H1 (cell line): ENCODE data around the gene FXR2. TPM values are rescaled to one million over a fixed set of nuclear protein-coding genes. Genes with fewer than 3 reads are reported as not detected.

Experiments
- CTCF ChIA-PET: fragments of 300-600 bp; sonication (Branson Sonifier 250); formaldehyde crosslinking; loops from one replicate; lab custom pipeline; 2021; ENCODE audit not compliant: partially characterized antibody; lab: Charles Lee
- POLR2A ChIA-PET: fragments of 300-600 bp; sonication (Branson Sonifier 250); formaldehyde crosslinking; loops from one replicate; lab custom pipeline; 2021; ENCODE audit warnings: inconsistent platforms; ENCODE audit not compliant: partially characterized antibody; lab: Charles Lee
- DNase-seq, 2 experiments: peaks; one replicate each; pipeline versions ENCODE4 v3.0.0 to v3.0.0-alpha.2; 2010 to 2022; ENCODE audit warnings: low spot score in 2 of 2, low read depth in 1 of 2, mixed read lengths in 1 of 2
- FAIRE-seq: peaks from 2 replicates; lab custom pipeline; 2011; peaks lifted over from hg19 to GRCh38; lab: Jason Lieb, UNC
- H2AFZ ChIP-seq: 2 replicates; pipeline ENCODE4 v1.8.1; 2012; ENCODE audit warnings: low read length, inconsistent platforms
- H2AK5ac ChIP-seq: 2 replicates; pipeline ENCODE4 v1.6.1; 2013; ENCODE audit warnings: low read depth, low read length
- H2BK120ac ChIP-seq: replicated peaks from 2 replicates; pipeline ENCODE3; 2013; ENCODE audit warnings: low read depth, low read length, inconsistent platforms
- H2BK12ac ChIP-seq: 2 replicates; pipeline ENCODE4 v1.6.1; 2013; ENCODE audit warnings: low read depth, low read length
- H2BK15ac ChIP-seq: 2 replicates; pipeline ENCODE4 v1.6.1; 2013; ENCODE audit warnings: low read length
- H2BK20ac ChIP-seq: 2 replicates; pipeline ENCODE4 v1.6.1; 2013; ENCODE audit warnings: low read length
- H2BK5ac ChIP-seq: 2 replicates; pipeline ENCODE4 v1.6.1; 2013; ENCODE audit warnings: low read depth, low read length
- H3K14ac ChIP-seq: 2 replicates; pipeline ENCODE4 v1.6.1; 2013; ENCODE audit warnings: inconsistent platforms; ENCODE audit not compliant: insufficient read length
- H3K18ac ChIP-seq: 2 replicates; pipeline ENCODE4 v1.6.1; 2013; ENCODE audit warnings: low read length; ENCODE audit errors: extremely low read depth
- H3K23ac ChIP-seq: 2 replicates; pipeline ENCODE4 v1.6.1; 2013; ENCODE audit warnings: inconsistent platforms; ENCODE audit not compliant: insufficient read length
- H3K23me2 ChIP-seq: 2 replicates; pipeline ENCODE4 v1.6.1; 2013; ENCODE audit warnings: low read depth, low read length
- H3K27ac ChIP-seq: 2 replicates; pipeline ENCODE4 v1.6.1; 2011; ENCODE audit warnings: low read depth, low read length, inconsistent platforms
- H3K27me3 ChIP-seq, 4 experiments: replicated peaks in 1 of 4; 1 replicate in 1 of 4; 2 replicates in 3 of 4; pipeline versions ENCODE4 v1.6.1 to v1.8.1; 2011 to 2013; ENCODE audit warnings: low read length in 3 of 4, mild to moderate bottlenecking in 3 of 4, inconsistent platforms in 2 of 4, mixed read lengths in 2 of 4, moderate library complexity in 1 of 4; ENCODE audit not compliant: control insufficient read depth in 3 of 4, insufficient read depth in 3 of 4; ENCODE audit errors: extremely low read depth in 1 of 4
- H3K36me3 ChIP-seq, 4 experiments: 2 replicates each; pipeline versions ENCODE4 v1.6.1 to v1.8.1; 2011 to 2013; ENCODE audit warnings: mild to moderate bottlenecking in 4 of 4, low read length in 3 of 4, moderate library complexity in 2 of 4, control low read depth in 1 of 4, inconsistent platforms in 1 of 4; ENCODE audit not compliant: insufficient read depth in 4 of 4, control insufficient read depth in 2 of 4
- H3K4ac ChIP-seq: replicated peaks from 2 replicates; pipeline ENCODE3; 2013; ENCODE audit warnings: low read length, low read depth, mixed read lengths, inconsistent platforms; ENCODE audit not compliant: insufficient read length
- H3K4me1 ChIP-seq, 4 experiments: replicated peaks in 1 of 4; 1 replicate in 1 of 4; 2 replicates in 3 of 4; pipeline versions ENCODE4 v1.6.1 to v1.8.1; 2011 to 2013; ENCODE audit warnings: low read length in 3 of 4, inconsistent platforms in 2 of 4, mixed read lengths in 1 of 4; ENCODE audit not compliant: insufficient read depth in 4 of 4, control insufficient read depth in 3 of 4
- H3K4me2 ChIP-seq, 2 experiments: 2 replicates each; pipeline versions ENCODE4 v1.6.1 to v1.8.1; 2011 to 2013; ENCODE audit warnings: low read depth in 2 of 2, low read length in 2 of 2, control low read depth in 1 of 2, inconsistent platforms in 1 of 2, mild to moderate bottlenecking in 1 of 2; ENCODE audit not compliant: insufficient read depth in 1 of 2
- H3K4me3 ChIP-seq, 4 experiments: fragments of 200-600, 300-600 bp in 1 of 4; sonication (generic), shearing (Covaris generic), sonication (Bioruptor Twin) in 1 of 4; 2 replicates each; pipeline versions ENCODE4 v1.5.1 to v1.8.1; 2011 to 2016; ENCODE audit warnings: low read length in 4 of 4, low read depth in 3 of 4, control low read depth in 2 of 4, inconsistent platforms in 2 of 4, mild to moderate bottlenecking in 2 of 4, mixed read lengths in 1 of 4, moderate library complexity in 1 of 4; ENCODE audit not compliant: insufficient read depth in 2 of 4; ENCODE audit errors: extremely low read depth in 1 of 4
- H3K56ac ChIP-seq: replicated peaks from 2 replicates; pipeline ENCODE3; 2013; ENCODE audit warnings: low read depth, mild to moderate bottlenecking, mixed read lengths, low read length, inconsistent platforms; ENCODE audit not compliant: insufficient read length
- H3K79me1 ChIP-seq: 2 replicates; pipeline ENCODE4 v1.6.1; 2013; ENCODE audit warnings: low read depth, low read length, control low read depth
- H3K79me2 ChIP-seq, 2 experiments: 2 replicates each; pipeline versions ENCODE4 v1.6.1 to v1.8.1; 2012 to 2013; ENCODE audit warnings: low read length in 2 of 2, mild to moderate bottlenecking in 2 of 2, inconsistent platforms in 1 of 2; ENCODE audit not compliant: insufficient read depth in 2 of 2, control insufficient read depth in 1 of 2
- H3K9ac ChIP-seq, 4 experiments: replicated peaks in 1 of 4; 1 replicate in 1 of 4; 2 replicates in 3 of 4; pipeline versions ENCODE4 v1.6.1 to v1.8.1; 2011 to 2013; ENCODE audit warnings: low read depth in 3 of 4, low read length in 3 of 4, control low read depth in 2 of 4, mild to moderate bottlenecking in 2 of 4, moderate library complexity in 2 of 4, inconsistent platforms in 1 of 4; ENCODE audit errors: extremely low read depth in 1 of 4
- H3K9me3 ChIP-seq, 2 experiments: 2 replicates each; pipeline versions ENCODE4 v1.6.1 to v1.8.1; 2012 to 2013; ENCODE audit warnings: mild to moderate bottlenecking in 2 of 2, moderate library complexity in 2 of 2, control low read depth in 1 of 2, inconsistent platforms in 1 of 2, low read depth in 1 of 2, low read length in 1 of 2, mixed read lengths in 1 of 2; ENCODE audit not compliant: insufficient read depth in 2 of 2
- H4K20me1 ChIP-seq, 2 experiments: replicated peaks in 1 of 2; 2 replicates each; pipeline versions ENCODE3 to v1.8.1; 2011 to 2013; ENCODE audit warnings: inconsistent platforms in 2 of 2, low read length in 2 of 2, mild to moderate bottlenecking in 1 of 2; ENCODE audit not compliant: insufficient read depth in 2 of 2, control insufficient read depth in 1 of 2
- H4K5ac ChIP-seq: 2 replicates; pipeline ENCODE4 v1.6.1; 2013; ENCODE audit warnings: low read length, low read depth, mixed read lengths, inconsistent platforms; ENCODE audit not compliant: insufficient read length
- H4K8ac ChIP-seq: 2 replicates; pipeline ENCODE4 v1.8.0; 2013; ENCODE audit warnings: mild to moderate bottlenecking, moderate library complexity, low read length, inconsistent platforms; ENCODE audit not compliant: insufficient read depth; ENCODE audit errors: extremely low read depth
- H4K91ac ChIP-seq: replicated peaks from 2 replicates; pipeline ENCODE3; 2013; ENCODE audit warnings: low read length, mixed read lengths, inconsistent platforms; ENCODE audit not compliant: insufficient read length
- EGR1 ChIP-seq: IDR thresholded peaks from 2 replicates; pipeline ENCODE4 v1.6.1; 2011; ENCODE audit warnings: low read depth, low read length, borderline replicate concordance
- EP300 ChIP-seq, 2 experiments: IDR thresholded peaks; 1 replicate in 1 of 2; 2 replicates in 1 of 2; pipeline ENCODE4 v1.6.1; 2011 to 2012; ENCODE audit warnings: low read depth in 2 of 2, low read length in 2 of 2, mild to moderate bottlenecking in 2 of 2, borderline replicate concordance in 1 of 2, inconsistent platforms in 1 of 2, moderate library complexity in 1 of 2
- JUND ChIP-seq: IDR thresholded peaks from 2 replicates; pipeline ENCODE4 v1.6.1; 2011; ENCODE audit warnings: mild to moderate bottlenecking, improper control_type of control experiment, low read length
- RAD21 ChIP-seq, 2 experiments: IDR thresholded peaks in 1 of 2; conservative IDR thresholded peaks in 1 of 2; 2 replicates each; pipeline ENCODE4 v1.6.1; 2011; ENCODE audit warnings: low read depth in 2 of 2, low read length in 2 of 2, improper control_type of control experiment in 1 of 2, inconsistent platforms in 1 of 2, mild to moderate bottlenecking in 1 of 2, moderate library complexity in 1 of 2
- SP4 ChIP-seq: IDR thresholded peaks from 2 replicates; pipeline ENCODE4 v1.6.1; 2012; ENCODE audit warnings: low read length, inconsistent platforms
- WGBS, 2 experiments: shearing (Covaris generic) in 1 of 2; methylation state at CpG; one replicate each; pipeline versions ENCODE4 v1.1.6 to v1.1.7; 2013 to 2015; ENCODE audit warnings: low lambda C conversion rate in 2 of 2, mixed read lengths in 2 of 2, inconsistent platforms in 1 of 2, low coverage in 1 of 2, missing lambda C conversion rate in 1 of 2; ENCODE audit not compliant: insufficient replicate concordance in 2 of 2, insufficient coverage in 1 of 2, insufficient read length in 1 of 2; ENCODE audit errors: extremely low coverage in 1 of 2, missing lambda C conversion rate in 1 of 2; 5-methylcytosine and 5-hydroxymethylcytosine counted together
- polyA plus RNA-seq, 7 experiments: library from polyadenylated mRNA; depleted of rRNA in 3 of 7; stranded (reverse) in 5 of 7; unstranded in 2 of 7; fragments of >200 nt in 5 of 7; fragments of 200-250 nt in 2 of 7; gene quantifications; 1 replicate in 5 of 7; 2 replicates in 1 of 7; 4 replicates in 1 of 7; pipeline versions ENCODE4 v1.2.1 to v1.2.3, GENCODE V29; 2011 to 2013; ENCODE audit warnings: missing spikeins in 2 of 7, mixed read lengths in 2 of 7
- total RNA-seq: library from RNA; stranded (reverse); fragmentation: NEBNext Ultra II Directional; extraction: Animal tissue kit (Norgen Biotek cat#: 25700); gene quantifications from 2 replicates; pipeline ENCODE4 v1.2.1, GENCODE V29; 2021
- TF ChIP-seq, protein P1 (sequence below): IDR thresholded peaks from 2 replicates; pipeline ENCODE4 v1.6.1; 2012; ENCODE audit warnings: inconsistent platforms

Gene FXR2
- total and polyA plus RNA-seq, 2 of the 8 experiments (the other 6 are each of a cell fraction or from before 2014, with no cell fraction given), result 26.2 to 44.0 TPM

DNA sequence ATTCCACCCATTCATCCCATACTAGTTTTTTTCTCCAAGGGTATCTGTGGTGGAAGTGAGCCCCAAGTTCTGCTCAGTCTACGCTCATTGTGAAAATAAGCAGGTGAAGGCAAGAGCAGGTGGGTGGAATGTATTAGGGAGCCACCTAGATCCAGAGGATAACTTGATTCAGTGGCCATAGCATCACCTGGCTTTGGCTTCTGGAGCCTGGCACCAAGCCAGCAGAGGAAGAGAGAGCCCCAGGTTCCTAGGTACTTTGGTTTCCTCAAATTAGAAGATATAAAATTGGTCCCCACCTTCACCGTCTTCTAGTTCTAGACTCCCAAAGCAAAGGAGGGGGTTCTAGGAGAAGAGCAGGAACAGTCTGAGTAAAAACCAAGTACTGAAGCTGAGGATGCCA is 4.1 kb downstream of the FXR2 start:
- H3K79me2 ChIP-seq, result peaks cover 4 to 49% of the 10 kb centered on the region in 2 experiments; a peak in 3 of 4 replicates
- H3K9me3 ChIP-seq, result no peaks in the 10 kb centered on the region
- H2AK5ac ChIP-seq, result no peak overlapping the region
- no peak overlapping the region for H3K56ac ChIP-seq
- no peak overlapping the region for H3K23ac ChIP-seq
- H4K91ac ChIP-seq, result no peak overlapping the region
- no peak overlapping the region for H3K4ac ChIP-seq
- no peak overlapping the region for H2BK120ac ChIP-seq
- peaks cover 6% of the 10 kb centered on the region for H3K23me2 ChIP-seq
- CTCF ChIA-PET, result interaction anchor here (0.5 to 1.3 kb wide), 5 partner anchors 8 to 77 kb away, joined by 3 to 4 read pairs (median 3); partner anchors contain the start of genes SAT2, TP53 and WRAP53
- H3K79me1 ChIP-seq, result peaks cover 20% of the 10 kb centered on the region
- FAIRE-seq (no peak), DNase-seq (no peak)
- no peak overlapping the region for H3K14ac ChIP-seq
- H3K18ac ChIP-seq, result no peak overlapping the region
- peaks cover 0 to 5% (median 1%) of the 10 kb centered on the region in 4 experiments; a peak in 4 of 7 replicates for H3K4me1 ChIP-seq
- H2BK15ac ChIP-seq, result no peak overlapping the region
- no peak overlapping the region for H2AFZ ChIP-seq
- H3K27ac ChIP-seq, result no peak overlapping the region
- POLR2A ChIA-PET, result interaction anchor here (1.3 to 79.4 kb wide), 4 partner anchors 16 to 56 kb away, joined by 3 to 2272 read pairs (median 6); partner anchors contain the start of genes ATP1B2, CD68, TP53 and WRAP53
- no peak overlapping the region for H4K5ac ChIP-seq
- WGBS, 2 experiments, result 95% methylated on average over 2 of the region's 2 CpGs; no CpG with 5 or more reads in 1 of the 2 experiments
- no peak overlapping the region for H3K4me3 ChIP-seq
- H3K27me3 ChIP-seq, result no peaks in the 10 kb centered on the region
- no peak overlapping the region for H2BK20ac ChIP-seq
- H4K8ac ChIP-seq, result no peak overlapping the region
- no peak overlapping the region for H2BK5ac ChIP-seq
- no peak overlapping the region for H3K4me2 ChIP-seq
- H3K9ac ChIP-seq, result no peak overlapping the region
- H3K36me3 ChIP-seq, result peaks cover 0 to 19% (median 2%) of the 10 kb centered on the region in 4 experiments; a peak in 5 of 8 replicates
- no peak for TF ChIP-seq SP4
- TF ChIP-seq EP300 (IDR thresholded peaks at IDR 0.05; ENCODE audit: borderline replicate concordance in 1 of 2, low read depth in 2 of 2, low read length in 2 of 2), result no peak
- no peak for TF ChIP-seq JUND
- TF ChIP-seq, protein P1, sequence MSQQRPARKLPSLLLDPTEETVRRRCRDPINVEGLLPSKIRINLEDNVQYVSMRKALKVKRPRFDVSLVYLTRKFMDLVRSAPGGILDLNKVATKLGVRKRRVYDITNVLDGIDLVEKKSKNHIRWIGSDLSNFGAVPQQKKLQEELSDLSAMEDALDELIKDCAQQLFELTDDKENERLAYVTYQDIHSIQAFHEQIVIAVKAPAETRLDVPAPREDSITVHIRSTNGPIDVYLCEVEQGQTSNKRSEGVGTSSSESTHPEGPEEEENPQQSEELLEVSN, result no peak
- no peak for TF ChIP-seq EGR1
- no peak for TF ChIP-seq RAD21 (IDR thresholded peaks at IDR 0.05 in 1 of 2, conservative IDR thresholded peaks at IDR 0.05 in 1 of 2; ENCODE audit: low read depth in 2 of 2, low read length in 2 of 2)
- no peak overlapping the region for H2BK12ac ChIP-seq
- peaks cover 0 to 14% of the 10 kb centered on the region in 2 experiments for H4K20me1 ChIP-seq
